NCI-H345 treated with DMSO at 0.1 percent for 48 hours (cell line): Measurements from ENCODE around the gene FBXO22.

ENCODE experiments used
- DNase-seq: peaks from one replicate; lab custom pipeline; 2025; ENCODE audit not compliant: unreplicated experiment; lab: John Stamatoyannopoulos, UW

The FBXO22 gene

DNA sequence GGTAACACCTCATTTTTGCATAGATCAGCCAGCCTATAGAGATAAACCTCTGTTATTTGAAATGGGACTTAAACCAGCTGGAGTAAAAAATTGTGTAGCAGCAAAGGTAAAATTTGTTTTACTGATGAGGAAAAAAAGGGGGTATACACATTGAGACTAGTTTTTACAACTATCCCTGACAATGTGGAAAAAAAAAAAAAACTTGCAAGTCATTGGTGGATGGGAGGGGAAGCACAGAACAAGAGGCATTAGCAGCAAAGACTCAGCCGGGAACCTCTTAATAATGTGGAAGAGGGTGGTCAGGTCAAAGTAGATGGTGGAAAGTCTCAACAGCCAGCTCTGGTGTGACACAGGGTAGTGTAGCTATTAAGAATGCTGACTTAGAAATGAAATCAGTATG is 14.5 kb downstream of the FBXO22 start:
- DNase-seq = no peak

DNA sequence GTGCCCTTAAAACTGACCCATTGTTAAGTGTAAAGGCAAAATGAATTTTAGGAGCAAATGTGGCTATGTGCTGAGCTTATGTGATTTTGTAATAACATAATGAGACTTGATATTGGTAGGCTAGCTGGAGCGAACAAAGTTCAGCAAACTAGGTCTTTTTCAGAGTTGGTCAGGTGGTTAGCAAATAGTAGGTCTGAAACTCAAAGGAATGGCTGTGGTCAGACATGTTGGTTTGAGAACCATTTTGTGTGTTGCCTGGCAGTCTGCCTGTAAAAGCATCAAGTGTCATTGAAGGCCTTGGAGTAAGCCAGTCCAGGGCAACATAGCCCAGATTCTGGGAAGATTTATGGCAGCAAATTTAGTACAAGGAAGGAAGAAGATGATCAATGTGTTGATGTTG is 16.4 kb downstream of the FBXO22 start:
- no peak for DNase-seq

DNA sequence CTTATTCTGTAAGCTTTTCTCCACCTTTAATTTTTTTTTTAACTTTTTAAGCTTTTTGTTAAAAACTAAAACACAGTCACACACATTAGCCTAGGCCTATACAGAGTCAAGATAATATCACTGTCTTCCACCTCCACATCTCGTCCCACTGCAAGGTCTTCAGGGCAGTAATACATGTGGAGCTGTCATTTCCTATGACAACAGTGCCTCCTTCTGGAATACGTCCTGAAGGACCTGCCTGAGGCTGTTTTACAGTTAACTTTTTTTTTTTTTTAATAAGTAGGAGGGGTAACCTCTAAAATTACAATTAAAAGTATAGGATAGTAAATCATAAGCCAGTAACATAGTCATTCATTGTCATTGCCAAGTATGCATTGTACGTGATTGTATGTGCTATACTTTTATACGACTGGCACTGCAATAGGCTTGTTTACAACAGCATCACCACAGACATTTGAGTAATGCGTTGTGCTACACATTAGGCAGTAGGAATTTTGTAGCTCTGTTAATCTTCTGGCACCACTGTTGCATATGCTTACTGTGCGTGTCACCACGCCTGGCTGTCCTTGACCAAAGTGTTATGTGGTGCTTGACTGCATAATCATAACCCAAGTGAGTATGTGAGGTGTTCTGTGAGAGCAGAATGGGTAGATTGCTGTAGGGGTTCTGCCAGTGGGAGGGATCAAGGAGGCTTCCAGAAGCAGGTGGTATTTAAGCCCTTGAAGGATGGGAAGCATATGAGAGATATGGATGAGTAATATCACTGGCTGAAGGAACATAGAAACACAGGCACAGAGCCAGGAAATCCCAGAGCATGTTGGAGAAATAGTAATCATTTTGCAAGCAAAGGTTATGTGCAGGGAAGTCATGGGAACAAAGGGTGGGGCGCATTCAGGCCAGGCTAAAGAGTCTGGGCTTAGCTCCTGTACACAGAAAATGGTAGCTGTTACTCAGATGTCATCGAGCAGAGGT is 18.3 kb downstream of the FBXO22 start:
- no peak for DNase-seq

- no peak for DNase-seq
Observed at GRCh38 chr15:75923756-75924155, 20.1 kb downstream of the FBXO22 start.

DNA sequence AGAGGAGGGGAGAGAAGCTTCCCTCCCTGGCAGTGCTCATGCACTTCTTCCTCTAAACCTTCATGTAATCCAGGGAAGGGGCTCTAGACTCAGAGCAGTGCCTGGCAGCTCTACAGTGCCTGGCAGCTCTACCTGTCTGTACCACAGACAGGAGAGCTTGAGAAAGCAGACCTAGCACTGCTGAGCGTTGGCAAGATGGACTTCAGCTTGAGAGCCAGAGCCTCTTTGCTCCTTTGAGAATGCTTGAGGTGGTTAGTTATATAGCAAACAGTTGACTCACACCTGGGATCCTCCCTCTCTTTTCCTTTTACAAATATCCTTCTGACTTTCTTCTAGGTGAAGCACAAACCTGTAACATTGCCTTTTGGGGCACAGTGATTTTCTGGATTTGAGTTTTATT is 20.9 kb downstream of the FBXO22 start:
- DNase-seq = no peak

DNA sequence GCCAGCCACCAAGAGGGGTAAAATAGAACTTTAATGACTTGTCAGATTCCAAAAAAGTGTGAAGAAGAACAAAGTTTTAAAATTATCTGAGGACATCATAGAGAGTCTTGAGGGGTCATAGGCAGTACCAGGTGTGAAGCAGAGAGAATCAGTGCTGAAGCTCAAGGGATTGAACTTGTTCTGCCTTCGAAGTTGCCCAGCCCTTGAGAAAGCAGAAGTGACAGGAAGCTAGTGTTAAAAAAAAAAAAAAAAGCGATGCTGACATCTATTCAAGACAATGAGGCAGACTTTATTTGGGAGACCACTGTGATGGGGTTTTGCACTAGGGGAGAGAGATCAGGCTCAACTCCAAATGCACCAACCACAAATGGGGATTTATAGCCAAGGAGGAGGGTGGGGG is 21.8 kb downstream of the FBXO22 start:
- DNase-seq = no peak

DNA sequence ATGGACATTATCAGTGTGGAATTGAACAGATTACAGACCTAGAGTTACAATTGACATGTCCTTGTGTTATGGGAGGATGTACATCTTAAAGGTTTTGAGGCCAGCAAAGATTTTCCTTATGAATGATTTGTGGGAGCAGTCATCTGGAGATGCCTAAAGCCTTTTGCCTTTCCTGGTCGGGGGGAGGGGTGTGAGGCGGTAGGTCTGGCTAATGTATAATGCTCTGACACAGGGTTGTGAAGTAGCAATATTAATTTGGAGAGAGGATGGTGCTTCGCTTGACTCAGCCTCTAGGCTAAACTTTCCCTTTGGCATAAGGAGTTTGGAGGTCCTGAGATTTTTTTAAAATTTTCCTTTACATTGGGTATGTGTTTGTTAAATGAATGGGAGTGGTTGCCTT is 23.3 kb downstream of the FBXO22 start:
- no peak for DNase-seq

DNA sequence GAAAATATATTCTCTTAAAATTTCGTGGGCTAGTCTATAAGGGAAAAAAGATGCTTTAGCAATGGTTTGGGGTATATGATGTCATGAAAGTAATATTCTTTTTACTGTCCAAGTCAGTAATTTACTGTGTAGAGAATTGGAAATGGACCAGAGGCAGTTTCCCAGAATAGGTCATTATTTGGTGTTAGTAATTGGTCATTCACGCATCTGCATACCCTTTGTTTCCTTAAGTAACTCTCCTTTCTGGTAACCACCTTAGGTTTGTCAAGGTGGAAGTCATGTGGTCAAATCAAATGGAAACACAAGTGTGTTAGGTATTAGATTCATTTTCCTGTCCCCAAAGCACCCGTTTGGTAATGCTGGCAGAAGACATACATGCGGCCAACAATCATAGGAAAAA is 23.9 kb downstream of the FBXO22 start:
- DNase-seq = no peak

DNA sequence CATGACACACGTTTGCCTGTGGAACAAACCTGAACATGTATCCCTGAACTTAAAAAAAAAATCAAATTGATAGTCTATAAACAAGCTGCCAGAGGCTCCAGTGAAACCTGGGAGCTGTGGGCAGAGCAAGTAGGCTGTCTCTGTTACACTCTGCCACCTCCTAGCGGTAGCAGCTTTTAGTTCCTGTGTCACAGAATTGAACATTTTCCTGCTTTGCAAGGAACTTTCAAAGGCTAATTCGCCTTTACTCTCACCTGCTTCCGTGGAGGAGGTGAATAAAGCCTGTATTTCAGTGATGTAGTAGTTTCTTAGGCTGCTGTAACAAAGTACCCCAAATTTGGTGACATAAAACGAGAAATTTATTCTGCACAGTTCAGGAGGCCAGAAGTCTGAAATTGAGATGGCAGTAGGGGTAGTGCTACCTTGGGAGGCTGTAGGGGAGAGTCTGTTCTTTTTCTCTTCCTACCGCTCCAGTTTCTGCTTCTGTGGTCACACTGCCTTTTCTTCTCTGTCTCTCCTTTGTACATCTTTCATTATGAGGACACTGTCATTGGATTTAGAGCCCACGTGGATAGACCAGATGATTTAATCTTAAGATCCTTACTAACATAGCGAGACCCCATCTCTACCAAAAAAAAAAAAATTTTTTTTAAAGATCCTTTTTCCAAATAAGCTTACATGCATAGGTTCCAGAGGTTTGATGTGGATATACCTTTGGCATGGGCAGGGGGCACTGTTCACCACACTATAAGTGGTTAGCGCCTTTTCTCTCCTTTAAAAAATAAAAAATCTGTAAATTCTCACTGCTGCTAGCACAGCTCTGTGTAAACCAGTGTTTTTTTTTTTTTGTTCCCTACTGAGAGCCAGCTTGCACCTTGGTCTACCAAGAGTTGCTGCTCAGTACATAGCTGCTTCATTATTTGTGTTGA is 25.3 kb downstream of the FBXO22 start:
- DNase-seq = no peak

DNA sequence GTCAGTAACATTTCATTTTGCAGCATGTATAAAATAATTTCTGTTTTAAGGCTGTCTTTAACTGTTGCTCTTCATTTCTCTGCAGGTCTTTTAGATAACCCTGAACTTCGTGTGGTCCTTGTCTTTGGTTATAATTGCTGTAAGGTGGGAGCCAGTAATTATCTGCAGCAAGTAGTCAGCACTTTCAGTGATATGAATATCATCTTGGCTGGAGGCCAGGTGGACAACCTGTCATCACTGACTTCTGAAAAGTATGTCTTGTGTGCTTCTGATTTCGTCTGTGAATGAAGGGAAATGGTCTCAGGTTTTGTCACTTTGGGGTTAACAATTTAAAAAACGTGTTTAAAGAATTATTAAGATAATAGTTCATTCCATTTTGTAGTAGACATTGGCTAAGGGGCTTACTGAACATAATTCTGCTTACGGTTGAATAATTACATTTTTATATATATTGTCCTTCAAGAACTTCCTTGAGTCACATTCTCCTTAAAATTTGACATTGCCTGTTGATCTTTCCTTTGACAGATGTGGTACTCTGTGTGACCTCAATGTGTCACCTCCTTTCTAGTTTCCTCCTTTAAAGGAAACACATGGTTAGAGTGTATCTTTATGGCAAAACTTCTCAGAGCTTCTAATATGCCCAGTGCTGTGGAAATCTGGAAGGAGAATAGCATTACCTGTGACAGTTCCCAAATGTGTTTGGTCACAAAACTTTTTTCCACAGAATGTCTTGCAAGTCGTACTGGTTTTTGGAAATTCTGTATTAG is 26.3 kb downstream of the FBXO22 start:
- no peak for DNase-seq

DNA sequence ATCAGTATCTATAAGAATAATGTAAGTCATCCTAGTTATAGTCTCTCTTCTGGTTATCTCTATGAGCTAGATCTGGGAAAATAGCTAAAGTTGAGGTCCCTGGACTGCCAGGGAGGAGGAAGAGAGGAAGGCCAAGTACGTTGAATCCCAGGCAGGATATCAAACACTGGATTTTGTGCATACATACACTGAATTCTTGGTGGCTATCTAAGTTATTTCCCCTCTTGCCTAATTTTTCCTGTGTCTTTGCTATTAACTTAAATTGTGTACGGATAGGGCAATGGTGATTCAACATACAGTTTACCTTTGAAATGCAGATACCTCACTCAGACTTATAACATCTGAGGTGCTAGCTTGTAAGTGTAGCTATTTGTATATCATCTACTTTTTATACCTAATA is 27.2 kb downstream of the FBXO22 start:
- DNase-seq = no peak

GRCh38 chr15:75942464-75942863 is 38.8 kb downstream of the FBXO22 start:
- DNase-seq = no peak

DNA sequence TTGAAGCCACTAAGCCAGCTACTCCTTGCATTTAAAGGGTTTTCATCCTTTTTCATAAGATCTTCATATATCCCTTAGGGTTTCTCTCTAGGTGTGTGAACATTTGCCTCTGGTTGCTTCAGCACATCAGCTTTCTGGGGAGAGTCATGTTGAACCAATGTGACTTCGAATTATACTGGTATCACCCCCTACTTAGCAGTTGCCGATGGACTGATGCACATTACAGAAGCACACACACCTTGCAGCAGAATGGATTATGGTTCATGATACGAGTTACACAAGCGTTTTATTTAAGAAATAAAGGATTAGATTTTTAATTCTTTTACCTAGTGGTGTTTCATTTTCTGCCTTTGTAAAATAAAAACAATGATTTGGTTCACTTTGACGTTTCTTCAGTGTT is 39.6 kb downstream of the FBXO22 start:
- DNase-seq = no peak

DNA sequence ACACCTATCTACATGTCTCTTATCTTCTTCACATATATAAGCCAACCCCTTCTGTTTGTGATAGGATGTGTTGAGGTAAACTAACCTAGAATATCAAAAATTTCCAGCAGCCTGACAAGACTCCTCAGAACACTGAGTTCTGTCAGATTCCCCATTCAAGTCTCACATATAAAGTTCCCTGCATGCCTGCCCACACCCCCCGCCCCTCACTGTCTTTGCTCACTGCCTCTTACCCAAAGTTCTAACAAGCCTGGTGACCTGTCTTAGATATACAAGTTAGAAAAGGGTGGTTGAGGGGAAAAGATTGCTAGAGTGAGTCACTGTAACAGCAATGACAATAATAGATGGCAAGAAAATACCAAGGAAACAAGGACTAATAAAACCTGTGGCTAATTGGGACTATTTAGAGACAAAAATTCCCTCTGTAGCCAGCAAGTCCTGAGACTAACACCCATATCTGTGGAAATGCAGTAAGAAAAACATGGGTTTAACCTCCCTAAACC is 40.1 kb downstream of the FBXO22 start:
- DNase-seq = no peak

DNA sequence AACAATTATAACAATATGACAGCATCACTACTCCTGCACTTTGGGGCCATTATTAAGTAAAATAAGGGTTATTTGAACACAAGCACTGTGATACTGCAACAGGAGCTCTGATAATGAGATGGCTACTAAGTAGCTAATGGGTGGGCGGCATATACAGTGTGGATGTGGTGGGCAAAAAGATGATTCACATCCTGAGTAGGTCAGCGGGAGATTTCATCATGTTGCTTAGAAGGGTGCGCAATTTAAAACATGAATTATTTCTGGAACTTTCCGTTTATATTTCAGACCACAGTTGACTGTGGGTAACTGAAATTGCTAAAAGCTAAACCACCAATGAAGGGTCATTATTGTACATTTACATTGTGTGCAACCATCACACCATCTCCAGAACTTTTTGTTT is 42.3 kb downstream of the FBXO22 start:
- DNase-seq = no peak

GRCh38 chr15:75947092-75947491 is 43.4 kb downstream of the FBXO22 start:
- no peak for DNase-seq

- no peak for DNase-seq
Observed at GRCh38 chr15:75948761-75949296, 45.2 kb downstream of the FBXO22 start.

DNA sequence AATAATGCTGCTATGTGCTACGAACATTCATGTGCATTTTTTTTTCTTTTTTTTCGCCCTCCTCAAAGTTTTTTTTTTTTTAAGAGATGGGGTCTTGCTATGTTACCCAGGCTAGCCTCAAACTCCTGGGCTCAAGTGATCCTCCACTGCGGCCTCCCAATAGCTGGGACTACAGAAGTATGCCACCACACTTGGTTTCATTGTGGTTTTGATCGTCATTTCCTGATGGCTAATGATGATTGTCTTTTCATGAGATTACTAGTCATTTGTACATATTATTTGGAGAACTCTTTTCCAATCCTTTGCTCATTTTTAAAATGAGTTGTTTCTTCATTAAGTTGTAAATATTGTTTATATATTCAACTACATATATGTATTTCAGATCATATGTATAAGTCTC is 48.8 kb downstream of the FBXO22 start:
- no peak for DNase-seq

DNA sequence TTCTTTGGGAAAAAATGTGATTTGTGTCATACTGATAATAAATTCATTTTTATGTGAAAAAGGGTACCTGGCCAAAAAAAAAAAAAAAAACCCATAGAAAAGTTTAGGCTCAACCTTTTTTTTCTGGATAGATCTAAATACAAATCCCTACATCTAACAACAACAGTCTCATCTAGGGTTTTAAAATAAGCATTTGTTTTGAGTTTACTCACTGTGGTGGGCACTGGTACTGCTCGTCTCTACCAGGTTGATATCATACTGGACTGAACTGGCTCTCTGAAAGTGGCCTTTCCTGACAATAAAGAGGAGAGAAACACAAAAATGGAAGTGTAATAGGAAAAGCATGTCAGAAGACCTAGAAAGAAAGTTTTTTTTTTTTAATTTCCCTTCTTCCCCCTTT is 52.0 kb downstream of the FBXO22 start:
- DNase-seq = no peak

DNA sequence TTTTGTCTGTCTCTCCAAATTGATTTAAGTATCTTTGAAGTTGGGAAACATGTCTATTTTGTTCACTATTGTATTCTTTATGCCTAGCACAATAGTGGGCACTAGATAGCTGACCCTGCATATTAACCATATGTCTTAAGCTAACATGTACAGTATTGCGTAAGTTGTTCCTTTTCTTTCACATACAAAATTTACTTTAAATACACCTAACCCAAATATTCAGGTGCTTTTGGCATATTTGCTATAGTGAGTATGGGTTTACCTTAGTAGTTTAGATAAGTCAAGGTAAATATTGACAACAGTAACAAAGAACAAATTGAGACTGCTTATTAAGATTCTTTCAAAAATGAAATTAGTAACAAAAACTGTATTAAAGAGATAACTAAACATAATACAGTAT is 57.7 kb downstream of the FBXO22 start:
- DNase-seq = no peak

DNA sequence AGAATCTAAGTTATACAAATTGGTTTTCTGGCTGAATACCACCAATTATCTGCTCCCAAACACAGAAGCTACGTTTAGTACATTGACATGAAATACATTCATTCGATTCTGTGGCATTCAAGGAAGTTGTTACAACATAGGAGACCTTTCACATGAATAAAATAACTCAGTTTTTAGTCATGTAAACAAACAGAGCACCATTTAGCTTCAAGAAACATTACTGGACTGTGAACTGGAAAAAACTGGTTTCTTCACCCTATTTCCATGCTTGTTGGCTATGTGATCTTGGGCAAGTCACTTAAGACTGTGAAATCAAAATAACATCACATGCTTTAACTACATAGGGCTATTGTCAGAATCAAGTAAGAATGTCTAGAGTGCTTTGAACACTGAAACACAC is 62.4 kb downstream of the FBXO22 start:
- no peak for DNase-seq
